ENCODE measurements around the gene ATP6V0D1.

GRCh38 chr16:67528870-67529581 lies 48.1 kb upstream of the ATP6V0D1 start:
- no peak for TF ChIP-seq CTCF (conservative IDR thresholded peaks at IDR 0.05 in 1 of 2, IDR thresholded peaks at IDR 0.05 in 1 of 2; ENCODE audit: extremely low read depth in 1 of 2, insufficient read depth in 1 of 2, low read depth in 1 of 2, low read length in 2 of 2)
- no peak for TF ChIP-seq EZH2 (IDR thresholded peaks at IDR 0.05; ENCODE audit: borderline replicate concordance, low read length)

Measured in mammary epithelial cell (primary cell).